H9 (cell line): ENCODE measurements around the gene AMH. TPM values are rescaled to one million over a fixed set of nuclear protein-coding genes. Genes with fewer than 3 reads are reported as not detected.

Source experiments
- DNase-seq: peaks from one replicate; pipeline ENCODE4 v3.0.0-alpha.2; 2017
- H2AFZ ChIP-seq: one replicate; pipeline ENCODE4 v1.6.1; 2013; ENCODE audit warnings: mild to moderate bottlenecking, low read length, control low read depth, moderate library complexity
- H2AK5ac ChIP-seq: 2 replicates; pipeline ENCODE4 v1.6.1; 2013; ENCODE audit warnings: low read length, control low read depth, mixed read lengths; ENCODE audit not compliant: insufficient read length
- H2BK120ac ChIP-seq: one replicate; pipeline ENCODE4 v1.6.1; 2013; ENCODE audit warnings: low read depth, mild to moderate bottlenecking, low read length, control low read depth, inconsistent platforms; ENCODE audit not compliant: poor library complexity, severe bottlenecking
- H2BK12ac ChIP-seq: 2 replicates; pipeline ENCODE4 v1.6.1; 2013; ENCODE audit warnings: low read length, control low read depth, mixed read lengths, low read depth; ENCODE audit not compliant: insufficient read length
- H2BK15ac ChIP-seq: 2 replicates; pipeline ENCODE4 v1.6.1; 2013; ENCODE audit warnings: low read depth, low read length, control low read depth
- H2BK20ac ChIP-seq: one replicate; pipeline ENCODE4 v1.6.1; 2013; ENCODE audit warnings: low read depth, mild to moderate bottlenecking, low read length, control low read depth, inconsistent platforms; ENCODE audit not compliant: poor library complexity, severe bottlenecking
- H2BK5ac ChIP-seq: 2 replicates; pipeline ENCODE4 v1.6.1; 2013; ENCODE audit warnings: low read length, control low read depth, mixed read lengths; ENCODE audit not compliant: insufficient read length
- H3K14ac ChIP-seq: 2 replicates; pipeline ENCODE4 v1.6.1; 2013; ENCODE audit warnings: low read length, control low read depth; ENCODE audit not compliant: insufficient read depth
- H3K18ac ChIP-seq: 2 replicates; pipeline ENCODE4 v1.6.1; 2013; ENCODE audit warnings: low read depth, mild to moderate bottlenecking, mixed read lengths, low read length, control low read depth; ENCODE audit not compliant: insufficient read length
- H3K23ac ChIP-seq: 2 replicates; pipeline ENCODE4 v1.6.1; 2013; ENCODE audit warnings: low read length, control low read depth, mixed read lengths, low read depth; ENCODE audit not compliant: insufficient read length
- H3K23me2 ChIP-seq: 2 replicates; pipeline ENCODE4 v1.6.1; 2013; ENCODE audit warnings: low read depth, mild to moderate bottlenecking, mixed read lengths, low read length, control low read depth; ENCODE audit not compliant: insufficient read length, poor library complexity, severe bottlenecking
- H3K27ac ChIP-seq: 2 replicates; pipeline ENCODE4 v1.5.1; 2013; ENCODE audit warnings: low read length, control low read depth, mixed read lengths, low read depth; ENCODE audit not compliant: insufficient read length
- H3K27me3 ChIP-seq: 2 replicates; pipeline ENCODE4 v1.6.1; 2013; ENCODE audit warnings: low read length, control low read depth, inconsistent platforms; ENCODE audit not compliant: insufficient read depth
- H3K4ac ChIP-seq: 2 replicates; pipeline ENCODE4 v1.6.1; 2013; ENCODE audit warnings: low read depth, mild to moderate bottlenecking, control low read depth, inconsistent platforms, low read length, moderate library complexity
- H3K4me1 ChIP-seq: 2 replicates; pipeline ENCODE4 v1.6.1; 2013; ENCODE audit warnings: low read length, control low read depth, inconsistent platforms; ENCODE audit not compliant: insufficient read depth
- H3K4me2 ChIP-seq: 2 replicates; pipeline ENCODE4 v1.6.1; 2013; ENCODE audit warnings: low read length, control low read depth, mixed read lengths; ENCODE audit not compliant: insufficient read length, insufficient read depth
- H3K56ac ChIP-seq: 2 replicates; pipeline ENCODE4 v1.6.1; 2013; ENCODE audit warnings: low read depth, mild to moderate bottlenecking, mixed read lengths, low read length, control low read depth; ENCODE audit not compliant: insufficient read length
- H3K79me1 ChIP-seq: 2 replicates; pipeline ENCODE4 v1.6.1; 2013; ENCODE audit warnings: low read depth, mild to moderate bottlenecking, moderate library complexity, low read length, control low read depth, inconsistent platforms; ENCODE audit not compliant: insufficient read depth, poor library complexity, severe bottlenecking
- H3K79me2 ChIP-seq: 2 replicates; pipeline ENCODE4 v1.6.1; 2013; ENCODE audit warnings: low read length, control low read depth, inconsistent platforms; ENCODE audit not compliant: insufficient read depth
- H3K9ac ChIP-seq: 2 replicates; pipeline ENCODE4 v1.6.1; 2013; ENCODE audit warnings: low read length, control low read depth, mixed read lengths; ENCODE audit not compliant: insufficient read length; ENCODE audit errors: extremely low read depth
- H3K9me3 ChIP-seq: one replicate; pipeline ENCODE4 v1.6.1; 2013; ENCODE audit warnings: low read depth, low read length, inconsistent platforms; ENCODE audit not compliant: control insufficient read depth
- H3T11ph ChIP-seq: one replicate; pipeline ENCODE4 v1.6.1; 2013; ENCODE audit warnings: mild to moderate bottlenecking, low read length, control low read depth, inconsistent platforms
- H4K20me1 ChIP-seq: one replicate; pipeline ENCODE4 v1.6.1; 2013; ENCODE audit not compliant: control insufficient read depth, insufficient read length, insufficient read depth
- H4K5ac ChIP-seq: 2 replicates; pipeline ENCODE4 v1.6.1; 2013; ENCODE audit warnings: low read depth, mild to moderate bottlenecking, mixed read lengths, low read length, control low read depth; ENCODE audit not compliant: insufficient read length
- H4K8ac ChIP-seq: replicated peaks from 2 replicates; pipeline ENCODE4 v1.6.1; 2013; ENCODE audit warnings: low read length, control low read depth, mixed read lengths, low read depth; ENCODE audit not compliant: insufficient read length
- H4K91ac ChIP-seq: 2 replicates; pipeline ENCODE4 v1.6.1; 2013; ENCODE audit warnings: low read depth, mild to moderate bottlenecking, moderate library complexity, mixed read lengths, low read length, control low read depth; ENCODE audit not compliant: insufficient read length
- H3K27ac Mint-ChIP-seq, 3 experiments: 2 replicates in 2 of 3; 3 replicates in 1 of 3; pipeline ENCODE4 v1.8.0; 2020 to 2021; ENCODE audit warnings: mixed read lengths in 3 of 3, mild to moderate bottlenecking in 1 of 3, moderate library complexity in 1 of 3
- H3K27me3 Mint-ChIP-seq: 2 replicates; pipeline ENCODE4 v1.8.0; 2021; ENCODE audit warnings: low read depth, mild to moderate bottlenecking, moderate library complexity, mixed read lengths
- H3K36me3 Mint-ChIP-seq, 3 experiments: 2 replicates in 2 of 3; 3 replicates in 1 of 3; pipeline ENCODE4 v1.8.0; 2020 to 2021; ENCODE audit warnings: low read depth in 3 of 3, mixed read lengths in 3 of 3; ENCODE audit not compliant: insufficient read depth in 1 of 3
- H3K4me1 Mint-ChIP-seq, 2 experiments: 2 replicates each; pipeline ENCODE4 v1.8.0; 2020; ENCODE audit warnings: mixed read lengths in 2 of 2
- H3K4me3 Mint-ChIP-seq, 2 experiments: 2 replicates in 1 of 2; 3 replicates in 1 of 2; pipeline ENCODE4 v1.8.0; 2020 to 2021; ENCODE audit warnings: mild to moderate bottlenecking in 2 of 2, mixed read lengths in 2 of 2, moderate library complexity in 1 of 2
- H3K9me3 Mint-ChIP-seq, 2 experiments: 2 replicates in 1 of 2; 3 replicates in 1 of 2; pipeline ENCODE4 v1.8.0; 2020; ENCODE audit warnings: mild to moderate bottlenecking in 2 of 2, mixed read lengths in 2 of 2, moderate library complexity in 1 of 2
- CTCF ChIP-seq: fragments of 200-600 bp; sonication (generic); conservative IDR thresholded peaks from 3 replicates; pipeline ENCODE4 v1.8.0; 2021; ENCODE audit warnings: antibody characterized with exemption, mild to moderate bottlenecking
- WGBS: extraction: QIAGEN DNeasy Blood & Tissue Kit; methylation state at CpG from one replicate; pipeline ENCODE4 v1.1.7; 2013; ENCODE audit warnings: missing lambda C conversion rate, low lambda C conversion rate, mixed read lengths; ENCODE audit not compliant: insufficient read length; ENCODE audit errors: extremely low coverage; 5-methylcytosine and 5-hydroxymethylcytosine counted together
- total RNA-seq: library from RNA; stranded (reverse); gene quantifications from 2 replicates; pipeline ENCODE4 v1.2.1, GENCODE V29; 2021

Gene AMH
- total RNA-seq, 1 experiment from 2014 or later = 70.7 TPM

- peaks cover 63% of the 10 kb centered on the region for H3K27me3 Mint-ChIP-seq
- H3K4me1 Mint-ChIP-seq = peaks cover 2 to 10% of the 10 kb centered on the region in 2 experiments; a peak in 3 of 4 replicates
- TF ChIP-seq CTCF = no peak
- Histone ChIP-seq H3K27ac (no peak overlapping the region), H3K23ac (no peak overlapping the region), H3K14ac (no peak overlapping the region), H3K4ac (no peak overlapping the region), H3K4me1 (no peaks in the 10 kb centered on the region), H2AFZ (no peak overlapping the region), H2BK15ac (no peak overlapping the region), H3K79me1 (no peaks in the 10 kb centered on the region), H2BK120ac (no peak overlapping the region), H4K91ac (no peak overlapping the region), H4K20me1 (no peaks in the 10 kb centered on the region), H3K23me2 (no peaks in the 10 kb centered on the region), H3K27me3 (peaks cover 21% of the 10 kb centered on the region; the same call in 1 of the 2 replicates), H3K9ac (no peak overlapping the region), H3K9me3 (no peaks in the 10 kb centered on the region), H4K5ac (no peak overlapping the region), H3K18ac (no peak overlapping the region), H3K56ac (no peak overlapping the region), H3K4me2 (no peak overlapping the region), H4K8ac (no peak overlapping the region), H2BK5ac (no peak overlapping the region), H2BK20ac (no peak overlapping the region), H2AK5ac (no peak overlapping the region), H3T11ph (no peak overlapping the region), H3K79me2 (no peaks in the 10 kb centered on the region), H2BK12ac (no peak overlapping the region)
- no peak for DNase-seq
- WGBS = no CpG with 5 or more reads among the region's 26 CpGs
- no peaks in the 10 kb centered on the region for H3K36me3 Mint-ChIP-seq
- H3K4me3 Mint-ChIP-seq = no peak overlapping the region
- H3K27ac Mint-ChIP-seq = no peak overlapping the region
- no peaks in the 10 kb centered on the region for H3K9me3 Mint-ChIP-seq
Measured at GRCh38 chr19:2294687-2295335, 45.7 kb downstream of the AMH start.
